Stimulated activated CD8-positive, alpha-beta memory T cell treated with anti-CD3 and anti-CD28 coated beads, Interleukin-15, amount 100 ng/mL, for 4 hours (primary cell): ENCODE data around the gene ST8SIA6.

ENCODE experiments used
- DNase-seq, 2 donors: peaks; one replicate each; pipeline ENCODE4 v3.0.0-alpha.2; 2020; ENCODE audit warnings: low read depth in 2 of 2

Gene ST8SIA6

GRCh38 chr10:17385066-17385465, 69.3 kb downstream of the ST8SIA6 start:
- no peak for DNase-seq

GRCh38 chr10:17383801-17384555, 70.4 kb downstream of the ST8SIA6 start:
- DNase-seq = no peak

GRCh38 chr10:17381502-17382142, 72.8 kb downstream of the ST8SIA6 start:
- DNase-seq = no peak

- no peak for DNase-seq
Observed at GRCh38 chr10:17380888-17381287, 73.5 kb downstream of the ST8SIA6 start.

GRCh38 chr10:17380016-17380415, 74.4 kb downstream of the ST8SIA6 start:
- no peak for DNase-seq

GRCh38 chr10:17379151-17379690, 75.2 kb downstream of the ST8SIA6 start:
- no peak for DNase-seq

GRCh38 chr10:17375936-17376584, 78.3 kb downstream of the ST8SIA6 start:
- DNase-seq = no peak

GRCh38 chr10:17368708-17369272, 85.6 kb downstream of the ST8SIA6 start:
- no peak for DNase-seq

GRCh38 chr10:17366705-17367104, 87.7 kb downstream of the ST8SIA6 start:
- DNase-seq = no peak

- DNase-seq = no peak
Observed at GRCh38 chr10:17365402-17365801, 89.0 kb downstream of the ST8SIA6 start.

- DNase-seq = no peak
Observed at GRCh38 chr10:17358461-17358860, 95.9 kb downstream of the ST8SIA6 start.

- DNase-seq = no peak
Observed at GRCh38 chr10:17357781-17358180, 96.6 kb downstream of the ST8SIA6 start.

GRCh38 chr10:17356820-17357219, 97.6 kb downstream of the ST8SIA6 start:
- DNase-seq = no peak

GRCh38 chr10:17354781-17355180, 99.6 kb downstream of the ST8SIA6 start:
- no peak for DNase-seq

GRCh38 chr10:17353568-17354300, 100.7 kb downstream of the ST8SIA6 start:
- DNase-seq = no peak

GRCh38 chr10:17352583-17352982, 101.8 kb downstream of the ST8SIA6 start:
- no peak for DNase-seq

GRCh38 chr10:17351506-17351905, 102.9 kb downstream of the ST8SIA6 start:
- no peak for DNase-seq

- no peak for DNase-seq
Observed at GRCh38 chr10:17349717-17350116, 104.7 kb downstream of the ST8SIA6 start.

GRCh38 chr10:17348501-17349349, 105.7 kb downstream of the ST8SIA6 start:
- no peak for DNase-seq

GRCh38 chr10:17348011-17348500, 106.3 kb downstream of the ST8SIA6 start:
- no peak for DNase-seq
